Erythroblast (primary cell): ENCODE data around the gene FGF22.

Experiments used
- GATA1 ChIP-seq: IDR thresholded peaks from 2 replicates; pipeline ENCODE4 v1.6.1; 2011; ENCODE audit warnings: low read depth, mild to moderate bottlenecking, control low read depth, low read length, moderate library complexity
- POLR2A ChIP-seq: IDR thresholded peaks from 2 replicates; pipeline ENCODE4 v1.6.1; 2011; ENCODE audit warnings: mild to moderate bottlenecking, low read length

DNA sequence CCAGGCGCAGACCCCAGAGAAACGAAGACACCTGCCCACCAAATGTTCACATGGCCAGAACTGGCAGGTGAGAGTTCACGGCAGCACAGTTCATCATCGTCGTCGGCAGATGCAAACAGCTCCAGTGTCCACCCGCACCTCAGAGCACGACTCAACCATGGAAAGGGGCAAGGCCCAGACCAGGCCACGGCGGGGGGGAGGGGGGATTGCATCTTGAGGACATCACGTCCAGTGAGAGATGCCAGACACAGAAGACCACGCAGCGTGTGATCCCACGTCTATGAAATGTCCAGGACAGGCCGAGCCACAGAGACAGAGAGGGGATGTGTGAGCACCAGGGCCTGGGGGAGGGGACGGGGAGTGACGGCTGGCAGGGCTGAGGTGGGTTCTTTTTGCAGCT, 16.0 kb downstream of the FGF22 start:
- TF ChIP-seq POLR2A, result no peak
- no peak for TF ChIP-seq GATA1
